Activated CD4-positive, alpha-beta T cell treated with anti-CD3 and anti-CD28 coated beads, Interleukin-2, amount 10 ng/mL, durations not matched to agents 7 days and 5 days (primary cell): Measurements from ENCODE around the gene SIL1. TPM values are rescaled to one million over a fixed set of nuclear protein-coding genes. Genes with fewer than 3 reads are reported as not detected.

Source experiments
- CTCF ChIA-PET: fragments of 350-600 bp; sonication (Branson Sonifier 250); formaldehyde crosslinking; loops from one replicate; lab custom pipeline; 2021; ENCODE audit warnings: antibody characterized with exemption; lab: Charles Lee
- POLR2A ChIA-PET: fragments of 350-600 bp; sonication (Branson Sonifier 250); formaldehyde crosslinking; loops from one replicate; lab custom pipeline; 2021; ENCODE audit warnings: antibody characterized with exemption; lab: Charles Lee
- DNase-seq: peaks from one replicate; pipeline ENCODE4 v3.0.0-alpha.2; 2020
- H3K27ac Mint-ChIP-seq: one replicate; pipeline ENCODE4 v1.8.0; 2021; ENCODE audit warnings: mild to moderate bottlenecking, moderate library complexity, mixed read lengths
- H3K27me3 Mint-ChIP-seq: one replicate; pipeline ENCODE4 v1.8.0; 2021; ENCODE audit warnings: mixed read lengths
- H3K36me3 Mint-ChIP-seq: one replicate; pipeline ENCODE4 v1.8.0; 2021; ENCODE audit warnings: low read depth, mixed read lengths
- H3K4me1 Mint-ChIP-seq: one replicate; pipeline ENCODE4 v1.8.0; 2021; ENCODE audit warnings: mixed read lengths
- H3K4me3 Mint-ChIP-seq: one replicate; pipeline ENCODE4 v1.8.0; 2021; ENCODE audit warnings: mild to moderate bottlenecking, moderate library complexity, mixed read lengths
- H3K9me3 Mint-ChIP-seq: one replicate; pipeline ENCODE4 v1.8.0; 2021; ENCODE audit warnings: mixed read lengths
- total RNA-seq, 2 experiments: library from RNA; stranded (reverse); gene quantifications; one replicate each; pipeline ENCODE4 v1.2.3, GENCODE V29; 2021

SIL1 gene
- total RNA-seq, 2 experiments from 2014 or later: 9.4 to 9.7 TPM

DNA sequence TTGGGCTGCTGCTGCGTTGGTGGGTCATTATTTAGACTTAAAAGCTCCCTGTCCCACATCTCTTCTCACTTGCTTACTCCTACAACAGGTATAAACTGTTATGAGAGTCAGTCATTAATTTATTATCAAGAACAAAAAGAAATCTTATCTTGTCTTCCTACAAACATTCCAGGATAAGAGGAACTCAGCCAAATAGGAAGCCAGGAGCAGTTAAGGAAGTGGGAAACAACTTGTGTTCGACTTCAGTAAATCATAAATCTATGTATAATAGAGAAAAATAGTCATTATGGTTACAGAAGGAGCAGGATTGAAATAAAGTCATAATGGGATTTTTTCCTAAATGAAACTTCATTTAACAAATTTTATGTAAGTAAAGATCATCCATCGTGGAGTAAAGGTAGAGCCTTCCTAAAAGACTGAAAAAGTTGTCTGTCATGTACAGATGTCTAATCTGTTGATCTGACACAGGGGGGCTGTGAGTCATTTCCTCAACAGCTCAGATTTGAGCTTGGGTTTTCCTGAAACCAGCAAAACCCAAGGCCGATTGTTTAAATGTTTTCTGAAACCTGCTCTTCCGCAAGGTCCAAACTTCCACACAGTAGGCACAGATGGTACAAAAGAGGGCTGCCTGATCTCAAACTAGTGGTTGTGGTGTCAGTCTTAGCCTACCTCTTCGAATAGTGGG is 297.7 kb downstream of the SIL1 start:
- DNase-seq: peak; percentile 7
- ChIA-PET CTCF (interaction anchor here (0.6 to 1.7 kb wide), 2 partner anchors 10 to 660 kb away, joined by 3 to 4 read pairs; no protein-coding TSS in a partner anchor), POLR2A (no interaction called here)
- H3K27me3 Mint-ChIP-seq: peaks cover 5% of the 10 kb centered on the region
- peaks cover 16% of the 10 kb centered on the region for H3K4me1 Mint-ChIP-seq
- H3K9me3 Mint-ChIP-seq: no peaks in the 10 kb centered on the region
- no peak overlapping the region for H3K27ac Mint-ChIP-seq
- H3K4me3 Mint-ChIP-seq: no peak overlapping the region
- peaks cover 10% of the 10 kb centered on the region for H3K36me3 Mint-ChIP-seq

DNA sequence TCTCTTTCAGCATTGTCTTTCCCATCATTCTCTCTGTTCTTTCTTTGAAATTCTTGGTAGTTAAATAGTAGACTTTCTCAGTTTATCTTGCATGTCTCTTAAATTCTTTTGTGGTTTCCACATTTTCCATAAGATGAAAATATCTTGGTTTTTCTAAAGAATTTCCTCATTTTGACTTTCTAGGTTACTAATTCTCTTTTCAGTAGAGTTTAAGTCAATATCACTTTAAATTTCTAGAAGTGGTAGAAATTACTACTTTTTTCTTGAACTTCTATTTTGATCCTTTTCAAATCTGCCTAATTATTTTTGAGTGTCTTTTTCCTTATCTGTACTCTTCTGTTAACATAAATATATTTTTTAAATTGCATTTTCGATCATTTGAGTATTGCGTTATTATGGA is 299.4 kb downstream of the SIL1 start:
- Mint-ChIP-seq H3K27me3 (peaks cover 7% of the 10 kb centered on the region), H3K4me3 (no peak overlapping the region), H3K9me3 (no peaks in the 10 kb centered on the region), H3K4me1 (peaks cover 16% of the 10 kb centered on the region), H3K27ac (no peak overlapping the region), H3K36me3 (peaks cover 8% of the 10 kb centered on the region)
- CTCF ChIA-PET: no interaction called here
- POLR2A ChIA-PET: no interaction called here
- no peak for DNase-seq

DNA sequence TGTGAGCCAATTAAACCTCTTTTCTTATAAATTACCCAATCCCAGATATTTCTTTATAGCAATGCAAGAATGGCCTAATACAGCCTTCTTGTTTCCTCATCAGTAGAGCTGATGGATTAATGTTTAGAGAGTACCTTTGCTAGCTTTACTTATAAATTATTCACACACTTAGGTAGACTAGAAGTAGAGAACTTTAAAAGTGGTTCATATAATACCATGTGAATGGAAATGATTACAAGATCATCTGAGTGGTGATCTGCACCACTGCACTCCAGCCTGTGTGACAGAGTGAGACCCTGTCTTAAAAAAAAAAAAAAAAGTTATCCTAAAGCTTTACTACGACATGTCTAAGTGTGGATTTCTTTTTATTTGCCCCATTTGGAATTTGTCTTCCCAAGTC is 299.9 kb downstream of the SIL1 start:
- H3K4me1 Mint-ChIP-seq: peaks cover 16% of the 10 kb centered on the region
- no peak overlapping the region for H3K27ac Mint-ChIP-seq
- ChIA-PET CTCF (no interaction called here), POLR2A (no interaction called here)
- no peak overlapping the region for H3K4me3 Mint-ChIP-seq
- H3K27me3 Mint-ChIP-seq: peaks cover 7% of the 10 kb centered on the region
- H3K9me3 Mint-ChIP-seq: no peaks in the 10 kb centered on the region
- no peak for DNase-seq
- H3K36me3 Mint-ChIP-seq: peaks cover 8% of the 10 kb centered on the region

Other genes with a start within 250 kb of the SIL1 start
- gene MATR3, start 95.4 kb upstream of the SIL1 start, total RNA-seq: 100 to 1,000 TPM; 168 to 222 TPM
- 10 to 100 TPM; 87.0 to 96.0 TPM for gene PAIP2, start 143.5 kb upstream of the SIL1 start, total RNA-seq
- gene SLC23A1, start 184.9 kb upstream of the SIL1 start, total RNA-seq: under 1 TPM; 0.75 to 0.77 TPM
- gene MZB1, start 191.5 kb upstream of the SIL1 start, total RNA-seq: 10 to 100 TPM; 12.7 to 13.4 TPM
- 1 to 10 TPM; 3.3 to 3.4 TPM for gene PROB1, start 196.7 kb upstream of the SIL1 start, total RNA-seq
- gene SPATA24, start 205.7 kb upstream of the SIL1 start, total RNA-seq: 1 to 10 TPM; 5.5 to 7.2 TPM
- gene DNAJC18, start 241.2 kb upstream of the SIL1 start, total RNA-seq: 1 to 10 TPM; 4.5 to 6.8 TPM